ENCODE results near the gene HCCS.

GRCh38 chrX:11124112-11124511 lies 13.0 kb downstream of the HCCS start:
- TF ChIP-seq, protein P1, sequence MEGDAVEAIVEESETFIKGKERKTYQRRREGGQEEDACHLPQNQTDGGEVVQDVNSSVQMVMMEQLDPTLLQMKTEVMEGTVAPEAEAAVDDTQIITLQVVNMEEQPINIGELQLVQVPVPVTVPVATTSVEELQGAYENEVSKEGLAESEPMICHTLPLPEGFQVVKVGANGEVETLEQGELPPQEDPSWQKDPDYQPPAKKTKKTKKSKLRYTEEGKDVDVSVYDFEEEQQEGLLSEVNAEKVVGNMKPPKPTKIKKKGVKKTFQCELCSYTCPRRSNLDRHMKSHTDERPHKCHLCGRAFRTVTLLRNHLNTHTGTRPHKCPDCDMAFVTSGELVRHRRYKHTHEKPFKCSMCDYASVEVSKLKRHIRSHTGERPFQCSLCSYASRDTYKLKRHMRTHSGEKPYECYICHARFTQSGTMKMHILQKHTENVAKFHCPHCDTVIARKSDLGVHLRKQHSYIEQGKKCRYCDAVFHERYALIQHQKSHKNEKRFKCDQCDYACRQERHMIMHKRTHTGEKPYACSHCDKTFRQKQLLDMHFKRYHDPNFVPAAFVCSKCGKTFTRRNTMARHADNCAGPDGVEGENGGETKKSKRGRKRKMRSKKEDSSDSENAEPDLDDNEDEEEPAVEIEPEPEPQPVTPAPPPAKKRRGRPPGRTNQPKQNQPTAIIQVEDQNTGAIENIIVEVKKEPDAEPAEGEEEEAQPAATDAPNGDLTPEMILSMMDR (conservative IDR thresholded peaks at IDR 0.05 in 1 of 2, IDR thresholded peaks at IDR 0.05 in 1 of 2; ENCODE audit: extremely low read depth in 1 of 2, insufficient read depth in 1 of 2, low read depth in 1 of 2, low read length in 2 of 2), result no peak
- TF ChIP-seq EZH2 (IDR thresholded peaks at IDR 0.05; ENCODE audit: borderline replicate concordance, low read length), result no peak

Measured in mammary epithelial cell (primary cell).